GM19463 (cell line): ENCODE results near the gene EPSTI1.
A peak's percentile ranks its signal among the peaks of the same experiment; 100 is the strongest.

Experiments used
- ATAC-seq: cut with Tn5 transposase; IDR thresholded peaks from one replicate; pipeline ENCODE4 v1.9.1; 2021; ENCODE audit warnings: mild to moderate bottlenecking, moderate library complexity; ENCODE audit not compliant: unreplicated experiment

EPSTI1 gene

GRCh38 chr13:42976066-42976465 is 16.0 kb downstream of the EPSTI1 start:
- no peak for ATAC-seq

- ATAC-seq, result no peak
Measured at GRCh38 chr13:42973581-42973980, 18.5 kb downstream of the EPSTI1 start.

GRCh38 chr13:42971691-42972347 is 20.2 kb downstream of the EPSTI1 start:
- no peak for ATAC-seq

DNA sequence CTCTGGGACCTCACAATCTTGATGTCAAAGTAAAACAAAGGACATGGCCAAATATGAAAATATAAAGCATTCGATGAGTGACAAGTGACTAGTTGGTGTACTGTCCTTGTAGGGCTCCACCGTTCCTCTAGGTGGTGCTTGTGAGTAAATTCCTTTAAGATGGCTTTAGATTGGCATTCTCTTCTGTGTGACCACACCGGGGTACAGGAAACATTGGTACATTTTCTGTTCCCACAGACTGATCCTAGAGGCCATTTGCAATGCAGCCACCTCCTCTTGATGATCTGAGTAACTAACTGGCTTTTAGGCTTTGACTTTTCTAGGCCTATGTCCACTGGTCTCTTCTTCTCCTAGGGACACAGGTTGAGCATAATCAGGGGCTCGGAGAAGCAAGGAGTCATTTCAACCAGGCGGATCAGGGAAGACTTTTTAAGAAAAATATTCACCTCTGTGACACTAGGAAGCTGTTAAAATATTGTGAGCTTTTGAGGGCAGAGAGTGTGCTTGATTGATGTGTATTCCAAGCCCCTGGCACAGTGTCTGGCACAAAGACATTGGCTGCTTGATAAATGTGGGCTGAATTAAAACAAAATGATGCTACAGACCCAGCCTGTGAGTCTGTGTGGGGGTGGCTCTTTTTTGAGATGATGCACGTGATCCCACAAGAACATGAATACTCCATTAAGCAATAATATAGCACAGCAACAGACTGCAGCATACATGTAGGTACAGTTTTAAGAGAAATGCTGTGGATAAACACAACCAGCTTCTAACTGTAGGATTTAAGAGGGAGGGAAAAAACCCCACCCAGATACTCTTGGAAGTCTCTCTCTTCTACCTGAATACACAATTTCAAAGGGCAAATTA is 21.0 kb downstream of the EPSTI1 start:
- ATAC-seq, result no peak

DNA sequence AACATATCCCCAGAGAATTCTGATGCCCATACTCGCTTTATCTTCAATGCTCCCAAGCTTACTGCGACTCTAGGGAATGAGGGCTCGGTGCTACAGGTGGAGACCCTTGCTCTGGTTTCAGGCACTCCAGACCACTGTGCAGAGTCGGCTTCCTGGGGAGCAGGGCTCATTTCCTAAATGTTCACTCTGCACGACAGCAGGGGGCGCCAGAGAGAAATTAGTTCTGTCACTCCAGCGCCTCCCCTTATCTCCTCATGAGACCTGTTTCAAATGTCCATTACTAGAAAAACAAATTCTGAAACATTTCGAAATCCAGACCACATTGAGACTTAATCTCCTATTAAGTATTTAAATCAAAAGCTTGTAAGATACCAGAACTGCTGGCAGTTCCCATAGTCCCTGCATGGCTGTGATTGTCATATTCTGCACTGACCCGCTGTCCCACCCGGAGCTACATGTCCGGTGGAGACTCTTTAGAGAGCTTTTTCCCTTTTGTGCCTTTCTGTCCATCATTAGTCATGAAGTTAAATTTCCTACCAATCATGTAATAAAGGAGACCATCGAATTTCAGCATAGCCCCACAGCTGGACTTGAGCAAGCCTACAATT is 22.4 kb downstream of the EPSTI1 start:
- peak; percentile 50 for ATAC-seq

DNA sequence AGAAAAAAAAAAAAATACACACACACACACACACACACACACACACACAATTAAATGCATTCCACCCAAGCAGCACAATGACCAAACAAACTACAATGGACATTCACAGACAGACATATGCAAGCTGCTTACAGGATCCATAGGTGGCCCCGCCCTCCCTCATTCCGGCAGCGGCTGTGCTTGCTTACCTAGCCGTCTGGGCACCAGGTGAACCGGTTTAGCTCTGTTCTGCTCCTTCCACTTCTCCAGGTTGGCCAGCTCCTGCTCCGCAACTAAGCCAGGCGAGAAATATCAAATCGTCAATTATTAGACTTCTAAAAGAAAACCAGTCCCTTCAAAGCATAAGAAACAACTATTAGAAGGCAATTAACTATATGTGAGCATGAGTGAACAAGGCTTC is 23.1 kb downstream of the EPSTI1 start:
- no peak for ATAC-seq

GRCh38 chr13:42967660-42968059 is 24.4 kb downstream of the EPSTI1 start:
- no peak for ATAC-seq

DNA sequence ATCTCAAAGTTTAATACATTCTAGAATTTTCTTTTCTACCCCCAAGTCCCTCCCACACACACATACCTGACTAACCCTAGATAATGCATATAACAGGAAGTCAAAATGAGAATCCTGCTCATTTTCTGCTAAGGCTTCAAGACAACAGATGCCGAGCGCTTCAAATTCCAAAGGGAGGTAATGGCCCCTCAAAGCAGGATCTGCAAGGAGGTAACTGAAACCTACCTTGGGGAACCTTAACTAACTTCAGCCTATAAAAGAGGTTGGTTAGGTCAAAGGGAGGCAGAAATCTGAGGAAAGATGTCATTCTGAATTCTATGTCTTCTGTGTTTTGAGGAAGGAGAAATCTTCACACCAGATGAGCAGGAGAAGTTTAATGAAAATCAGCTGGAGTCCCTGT is 26.8 kb downstream of the EPSTI1 start:
- ATAC-seq, result no peak

DNA sequence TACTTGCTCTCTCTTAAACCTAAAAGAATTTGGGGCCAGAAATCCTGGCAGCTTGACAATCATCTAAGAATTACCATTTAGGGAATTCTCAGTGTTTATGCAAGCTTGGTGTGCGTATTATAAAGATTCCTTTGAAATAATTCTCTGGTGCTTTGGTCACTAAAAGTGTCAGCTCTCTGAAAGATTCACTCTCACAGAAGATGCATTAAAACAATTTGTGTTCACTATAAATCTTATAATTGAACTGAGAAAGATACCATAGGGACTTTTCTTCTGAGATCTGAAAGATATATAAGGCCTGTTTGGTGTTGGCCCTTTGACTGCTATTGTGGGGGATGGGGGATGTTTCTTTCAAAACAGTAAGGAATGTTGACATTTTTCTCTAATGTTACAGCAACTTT is 27.3 kb downstream of the EPSTI1 start:
- no peak for ATAC-seq

GRCh38 chr13:42959615-42960014 is 32.4 kb downstream of the EPSTI1 start:
- ATAC-seq, result no peak

GRCh38 chr13:42957881-42958280 is 34.2 kb downstream of the EPSTI1 start:
- ATAC-seq, result no peak

- ATAC-seq, result no peak
Measured at GRCh38 chr13:42950181-42950580, 41.9 kb downstream of the EPSTI1 start.

- no peak for ATAC-seq
Measured at GRCh38 chr13:42947925-42948324, 44.1 kb downstream of the EPSTI1 start.

DNA sequence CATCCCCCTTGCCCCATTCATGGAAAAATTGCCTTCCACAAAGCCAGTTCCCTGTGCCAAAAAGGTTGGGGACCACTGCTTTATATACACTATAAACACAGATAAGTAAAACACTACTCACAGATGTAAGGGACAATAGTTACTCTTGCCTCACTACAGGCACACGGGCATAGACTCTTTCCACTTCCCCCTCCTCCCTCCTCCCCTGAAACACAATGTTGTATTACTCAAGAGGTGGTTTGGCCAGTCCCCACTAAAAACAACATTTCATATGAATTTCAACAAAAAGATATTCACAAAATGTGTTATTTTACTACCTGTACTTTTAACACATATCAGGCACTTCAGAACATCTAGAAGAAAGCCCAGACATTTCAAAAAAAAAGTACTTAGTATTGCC is 45.1 kb downstream of the EPSTI1 start:
- ATAC-seq, result no peak

DNA sequence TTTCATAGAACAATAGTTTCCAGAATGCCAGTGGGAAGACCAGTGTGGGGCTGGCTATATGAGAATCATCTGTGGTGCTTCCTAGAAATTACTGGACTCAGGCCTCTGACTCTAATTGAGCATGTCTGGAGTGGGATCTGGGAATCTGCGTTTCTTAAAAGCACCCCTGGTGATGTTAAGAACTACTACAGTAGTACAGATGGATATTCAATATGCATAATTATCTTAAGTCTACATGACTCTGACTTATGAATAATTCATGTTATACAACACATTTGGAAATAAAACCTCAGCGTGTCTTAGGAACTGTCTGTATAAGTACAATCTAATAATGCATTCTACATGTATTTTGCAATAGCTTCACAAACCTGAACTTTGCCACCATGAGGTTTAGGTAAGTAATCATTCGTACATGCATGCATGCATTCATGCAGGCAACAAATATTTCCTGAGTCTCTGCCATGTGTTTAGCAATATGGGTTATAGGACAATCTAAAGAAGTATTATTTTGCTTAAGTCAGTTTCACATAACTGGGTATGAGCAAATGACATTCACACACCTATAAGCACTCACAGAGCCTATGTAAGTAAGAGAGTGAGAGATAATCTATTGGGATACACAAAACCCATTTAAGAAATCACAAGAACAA is 62.0 kb downstream of the EPSTI1 start:
- no peak for ATAC-seq

DNA sequence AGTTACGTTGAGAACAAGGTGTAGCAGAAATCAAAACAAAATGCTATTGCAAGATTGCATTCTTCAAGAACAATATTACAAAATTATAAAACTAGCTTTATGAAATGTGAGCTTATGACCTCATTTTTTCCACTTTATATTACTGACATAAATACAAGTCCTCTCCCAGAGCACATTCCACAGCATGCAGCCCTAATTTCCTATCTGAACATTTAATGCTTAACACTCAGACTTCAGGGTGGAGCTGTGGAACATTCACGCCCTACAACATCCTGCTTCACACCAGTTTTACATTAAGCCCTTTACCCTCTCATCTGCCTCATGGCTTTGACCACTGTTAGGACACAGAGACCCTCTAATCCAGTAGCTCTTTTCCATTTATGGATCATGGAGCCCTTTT is 65.5 kb downstream of the EPSTI1 start:
- no peak for ATAC-seq

DNA sequence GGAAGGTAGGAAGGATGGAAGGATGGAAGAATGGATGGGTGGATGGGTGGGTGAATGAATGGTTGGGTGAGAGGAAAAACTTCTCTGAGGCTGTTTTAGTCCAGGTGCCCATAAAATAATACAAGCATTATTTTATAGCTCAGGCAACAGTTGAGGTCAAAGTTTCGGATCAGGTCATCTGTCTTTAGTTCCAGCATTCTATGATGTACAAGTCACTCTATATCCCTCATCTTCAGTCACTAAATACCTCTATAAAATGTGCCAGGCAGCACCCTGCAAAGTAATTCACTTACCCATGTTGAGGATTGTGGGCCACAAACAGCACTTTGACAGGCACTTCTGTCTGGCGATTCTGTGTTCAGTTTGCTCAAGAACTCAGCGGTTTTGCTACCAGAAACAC is 66.0 kb downstream of the EPSTI1 start:
- no peak for ATAC-seq

DNA sequence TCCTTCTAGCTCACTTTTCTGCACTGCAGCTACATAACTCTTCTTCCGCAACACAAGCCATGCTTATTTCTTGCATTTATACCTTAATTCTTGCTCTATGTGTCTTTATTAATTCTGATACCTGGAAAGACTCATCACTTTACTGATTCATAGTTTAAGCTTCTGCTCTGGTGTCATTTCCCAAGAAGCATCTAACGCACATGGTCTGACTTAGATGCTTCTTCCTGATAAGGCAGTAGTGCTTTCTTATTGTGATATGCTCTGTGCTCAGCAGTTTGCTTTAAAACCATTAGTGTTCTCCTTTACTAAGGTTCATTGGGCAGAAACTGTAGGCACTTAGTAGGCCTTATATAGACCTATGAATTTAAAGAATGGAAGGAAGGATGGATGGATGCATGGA is 66.4 kb downstream of the EPSTI1 start:
- no peak for ATAC-seq

GRCh38 chr13:42924344-42924743 is 67.7 kb downstream of the EPSTI1 start:
- ATAC-seq, result no peak

DNA sequence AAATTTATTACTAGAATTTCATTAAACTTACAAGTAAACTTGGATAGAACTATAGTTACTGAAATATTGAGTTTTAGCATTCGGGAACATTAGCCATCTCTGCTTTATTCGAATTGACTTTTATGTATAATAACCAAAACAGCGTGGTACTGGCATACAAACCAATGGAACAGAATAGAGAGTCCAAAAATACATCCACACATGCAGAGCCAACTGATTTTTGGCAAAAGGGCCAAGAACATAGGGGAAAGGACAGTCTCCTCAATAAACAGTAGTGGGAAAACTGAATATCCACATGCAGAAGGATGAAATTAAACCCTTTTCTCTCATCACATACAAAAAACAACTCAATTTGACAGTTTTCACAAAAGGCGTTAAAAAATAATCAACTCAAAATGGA is 84.3 kb downstream of the EPSTI1 start:
- ATAC-seq, result no peak

DNA sequence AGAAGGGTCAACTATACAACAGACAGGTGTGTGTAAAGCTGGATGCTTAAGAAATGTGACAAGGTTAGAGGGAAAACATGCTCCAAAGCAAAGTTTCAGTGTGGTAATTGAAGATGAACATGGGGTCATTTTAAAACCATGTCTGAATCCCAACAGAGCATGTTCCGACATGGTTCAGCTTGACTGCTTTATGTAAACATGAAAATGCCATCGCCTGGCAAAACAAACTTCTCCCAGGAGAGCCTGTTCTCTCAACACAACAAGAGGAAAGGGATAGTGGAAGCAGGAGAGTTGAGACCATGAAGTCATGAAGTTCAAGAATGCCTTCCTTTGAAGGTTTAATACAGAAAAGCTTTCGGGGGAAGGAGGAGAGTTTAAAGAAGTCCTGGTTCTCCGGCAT is 85.8 kb downstream of the EPSTI1 start:
- ATAC-seq, result no peak

- ATAC-seq, result no peak
Measured at GRCh38 chr13:42905579-42905978, 86.5 kb downstream of the EPSTI1 start.
